A549 (cell line): Measurements from ENCODE around the gene RIPK4.
A peak's percentile ranks its signal among the peaks of the same experiment; 100 is the strongest.

ENCODE experiments used
- EP300 ChIP-seq, 2 experiments: fragments of >200 bp; sonication (Bioruptor Twin); formaldehyde crosslinking; IDR thresholded peaks; 2 replicates in 1 of 2; 3 replicates in 1 of 2; pipeline ENCODE4 v1.6.1; 2016 to 2017
- HDAC2 ChIP-seq: fragments of 200-600 bp; sonication (generic); IDR thresholded peaks from 2 replicates; pipeline ENCODE4 v1.6.1; 2016
- KDM5A ChIP-seq: fragments of 200-600 bp; sonication (generic); IDR thresholded peaks from 2 replicates; pipeline ENCODE4 v1.6.1; 2016; ENCODE audit warnings: antibody characterized with exemption, mild to moderate bottlenecking
- MAFK ChIP-seq: fragments of 450-650 bp; IDR thresholded peaks from 2 replicates; pipeline ENCODE4 v1.6.1; 2014; ENCODE audit not compliant: partially characterized antibody
- POLR2A ChIP-seq: IDR thresholded peaks from 2 replicates; pipeline ENCODE4 v1.6.1; 2012; ENCODE audit warnings: mild to moderate bottlenecking, low read length
- RAD21 ChIP-seq, 2 experiments: fragments of >200 bp in 1 of 2; sonication (Bioruptor Twin) in 1 of 2; formaldehyde crosslinking in 1 of 2; IDR thresholded peaks in 1 of 2; conservative IDR thresholded peaks in 1 of 2; 2 replicates in 1 of 2; 3 replicates in 1 of 2; pipeline ENCODE4 v1.6.1; 2012 to 2018; ENCODE audit warnings: inconsistent platforms in 1 of 2
- TF ChIP-seq, protein P1 (sequence below): fragments of 200-600 bp; sonication (generic); IDR thresholded peaks from 2 replicates; pipeline ENCODE4 v1.6.1; 2016; ENCODE audit warnings: antibody characterized with exemption, mild to moderate bottlenecking, moderate library complexity

DNA sequence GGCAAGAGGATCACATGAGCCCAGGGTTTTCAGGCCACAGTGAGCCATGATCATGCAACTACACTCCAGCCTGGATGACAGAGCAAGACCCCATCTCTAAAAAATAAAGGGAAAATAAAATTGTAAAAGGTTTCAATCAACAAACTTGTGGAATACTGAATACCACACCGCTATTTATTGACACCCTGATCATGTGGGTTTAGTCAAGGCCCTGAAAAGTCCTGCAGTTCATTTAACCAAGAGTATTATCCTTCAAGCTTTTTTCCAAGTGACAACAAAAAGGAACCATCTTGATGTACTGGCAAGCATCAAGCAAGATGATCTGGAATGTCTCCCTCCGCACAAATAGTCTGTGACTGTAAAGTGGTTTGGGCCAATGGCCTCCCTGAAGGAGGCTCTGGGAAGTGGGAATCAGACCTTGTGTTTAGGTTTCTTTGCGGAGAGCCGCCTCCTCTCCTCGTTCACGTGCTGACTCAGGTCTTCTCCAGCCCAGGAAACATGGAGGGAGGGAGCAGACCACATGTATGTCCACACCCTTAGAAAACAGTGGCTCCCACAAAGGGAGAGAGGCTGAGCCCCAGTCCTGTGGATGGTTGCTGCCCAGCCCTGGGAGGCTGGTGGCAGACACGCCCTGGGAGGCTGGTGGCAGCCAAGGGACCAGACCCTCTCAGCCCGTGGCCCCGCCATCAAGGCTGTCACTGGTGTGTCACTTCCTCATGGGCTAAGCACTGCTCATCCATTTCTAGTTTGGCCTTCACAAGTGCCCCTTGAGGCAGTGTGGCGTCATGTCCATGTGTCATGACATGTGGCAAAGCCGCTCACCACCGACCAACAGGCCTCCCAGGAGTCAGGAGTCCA lies 56.7 kb downstream of the RIPK4 start:
- TF ChIP-seq HDAC2 (no peak), POLR2A (no peak), MAFK (peak; percentile 3), KDM5A (no peak), EP300 (IDR thresholded peaks at IDR 0.05) (no peak), RAD21 (conservative IDR thresholded peaks at IDR 0.05 in 1 of 2, IDR thresholded peaks at IDR 0.05 in 1 of 2) (no peak)
- TF ChIP-seq, protein P1, sequence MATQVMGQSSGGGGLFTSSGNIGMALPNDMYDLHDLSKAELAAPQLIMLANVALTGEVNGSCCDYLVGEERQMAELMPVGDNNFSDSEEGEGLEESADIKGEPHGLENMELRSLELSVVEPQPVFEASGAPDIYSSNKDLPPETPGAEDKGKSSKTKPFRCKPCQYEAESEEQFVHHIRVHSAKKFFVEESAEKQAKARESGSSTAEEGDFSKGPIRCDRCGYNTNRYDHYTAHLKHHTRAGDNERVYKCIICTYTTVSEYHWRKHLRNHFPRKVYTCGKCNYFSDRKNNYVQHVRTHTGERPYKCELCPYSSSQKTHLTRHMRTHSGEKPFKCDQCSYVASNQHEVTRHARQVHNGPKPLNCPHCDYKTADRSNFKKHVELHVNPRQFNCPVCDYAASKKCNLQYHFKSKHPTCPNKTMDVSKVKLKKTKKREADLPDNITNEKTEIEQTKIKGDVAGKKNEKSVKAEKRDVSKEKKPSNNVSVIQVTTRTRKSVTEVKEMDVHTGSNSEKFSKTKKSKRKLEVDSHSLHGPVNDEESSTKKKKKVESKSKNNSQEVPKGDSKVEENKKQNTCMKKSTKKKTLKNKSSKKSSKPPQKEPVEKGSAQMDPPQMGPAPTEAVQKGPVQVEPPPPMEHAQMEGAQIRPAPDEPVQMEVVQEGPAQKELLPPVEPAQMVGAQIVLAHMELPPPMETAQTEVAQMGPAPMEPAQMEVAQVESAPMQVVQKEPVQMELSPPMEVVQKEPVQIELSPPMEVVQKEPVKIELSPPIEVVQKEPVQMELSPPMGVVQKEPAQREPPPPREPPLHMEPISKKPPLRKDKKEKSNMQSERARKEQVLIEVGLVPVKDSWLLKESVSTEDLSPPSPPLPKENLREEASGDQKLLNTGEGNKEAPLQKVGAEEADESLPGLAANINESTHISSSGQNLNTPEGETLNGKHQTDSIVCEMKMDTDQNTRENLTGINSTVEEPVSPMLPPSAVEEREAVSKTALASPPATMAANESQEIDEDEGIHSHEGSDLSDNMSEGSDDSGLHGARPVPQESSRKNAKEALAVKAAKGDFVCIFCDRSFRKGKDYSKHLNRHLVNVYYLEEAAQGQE, result no peak
